ENCODE measurements around the gene GRM7. TPM values are rescaled to one million over a fixed set of nuclear protein-coding genes. Genes with fewer than 3 reads are reported as not detected.

GRM7 gene
- total and polyA plus RNA-seq, 5 experiments from 2014 or later, result not detected

DNA sequence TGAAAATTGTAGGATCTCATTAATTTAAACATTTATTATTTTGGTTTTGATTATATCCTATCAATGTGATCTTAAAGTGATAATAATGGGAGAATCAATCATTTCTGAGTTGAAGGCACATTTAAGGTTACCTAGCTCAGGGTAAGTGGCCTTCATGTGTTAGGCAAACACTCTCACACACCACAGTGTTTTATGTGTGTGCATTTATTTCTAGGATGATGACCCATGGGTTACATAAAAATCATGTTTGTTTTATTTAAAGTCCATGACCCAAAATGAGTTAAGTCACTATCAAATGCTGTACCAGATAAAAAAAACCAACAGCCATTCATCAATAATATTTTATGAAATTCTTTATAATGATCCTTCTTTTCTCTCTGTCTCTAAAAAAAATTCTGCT, 520.8 kb downstream of the GRM7 start:
- DNase-seq (no peak), ATAC-seq (no peak)
- POLR2A ChIA-PET, result no interaction called here
- H3K27ac Mint-ChIP-seq, result no peak overlapping the region
- H3K4me3 Mint-ChIP-seq, result no peak overlapping the region
- H3K27me3 Mint-ChIP-seq, result no peaks in the 10 kb centered on the region
- H3K9me3 Mint-ChIP-seq, result peaks cover 0 to 4% (median 0%) of the 10 kb centered on the region in 9 donors
- no peaks in the 10 kb centered on the region for H3K36me3 Mint-ChIP-seq
- no peaks in the 10 kb centered on the region for H3K4me1 Mint-ChIP-seq

- no peaks in the 10 kb centered on the region for H3K36me3 Mint-ChIP-seq
Measured at GRCh38 chr3:7382293-7383010, 521.5 kb downstream of the GRM7 start.

GRCh38 chr3:7385635-7386034, 524.7 kb downstream of the GRM7 start:
- H3K27ac Mint-ChIP-seq, result no peak overlapping the region
- no peaks in the 10 kb centered on the region for H3K36me3 Mint-ChIP-seq
- H3K4me1 Mint-ChIP-seq, result no peaks in the 10 kb centered on the region
- H3K27me3 Mint-ChIP-seq, result no peaks in the 10 kb centered on the region
- peaks cover 0 to 4% (median 0%) of the 10 kb centered on the region in 9 donors for H3K9me3 Mint-ChIP-seq
- no peak for DNase-seq
- H3K4me3 Mint-ChIP-seq, result no peak overlapping the region
- no peak for ATAC-seq
- POLR2A ChIA-PET, result no interaction called here

More at GRCh38 chr3:7382293-7383010, 521.5 kb downstream of the GRM7 start:
- no peak overlapping the region for H3K4me3 Mint-ChIP-seq
- no peak overlapping the region for H3K27ac Mint-ChIP-seq
- DNase-seq, result no peak
- H3K4me1 Mint-ChIP-seq, result no peaks in the 10 kb centered on the region
- ATAC-seq, result no peak
- H3K9me3 Mint-ChIP-seq, result peaks cover 0 to 4% (median 0%) of the 10 kb centered on the region in 9 donors
- POLR2A ChIA-PET, result no interaction called here
- H3K27me3 Mint-ChIP-seq, result no peaks in the 10 kb centered on the region

DNA sequence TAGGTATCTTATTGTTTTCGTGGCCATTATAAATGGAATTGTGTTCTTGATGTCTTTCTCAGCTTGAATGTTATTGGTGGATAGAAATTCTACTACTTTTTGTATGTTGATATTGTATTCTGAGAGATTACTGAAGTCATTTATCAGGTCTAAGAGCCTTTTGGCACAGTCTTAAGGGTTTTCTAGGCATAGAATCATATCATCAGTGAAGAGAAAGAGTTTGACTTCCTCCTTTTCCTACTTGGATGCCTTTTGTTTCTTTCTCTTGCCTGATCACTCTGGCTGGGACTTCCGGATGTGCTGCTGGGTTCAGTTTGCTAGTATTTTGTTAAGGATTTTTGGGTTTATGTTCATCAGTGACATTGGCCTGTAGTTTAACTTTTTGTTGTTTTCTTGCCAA, 527.1 kb downstream of the GRM7 start:
- Mint-ChIP-seq H3K9me3 (peaks cover 0 to 8% (median 0%) of the 10 kb centered on the region in 9 donors), H3K4me1 (no peaks in the 10 kb centered on the region), H3K4me3 (no peak overlapping the region), H3K36me3 (no peaks in the 10 kb centered on the region), H3K27ac (no peak overlapping the region), H3K27me3 (peaks cover 0 to 5% (median 0%) of the 10 kb centered on the region in 5 donors)
- ATAC-seq (no peak), DNase-seq (no peak)
- POLR2A ChIA-PET, result no interaction called here

GRCh38 chr3:7392206-7392605, 531.3 kb downstream of the GRM7 start:
- H3K27ac Mint-ChIP-seq, result no peak overlapping the region
- POLR2A ChIA-PET, result no interaction called here
- H3K4me1 Mint-ChIP-seq, result peaks cover 0 to 1% (median 0%) of the 10 kb centered on the region in 4 donors
- H3K4me3 Mint-ChIP-seq, result no peak overlapping the region
- peaks cover 0 to 9% (median 0%) of the 10 kb centered on the region in 5 donors for H3K27me3 Mint-ChIP-seq
- ATAC-seq, result no peak
- H3K36me3 Mint-ChIP-seq, result no peaks in the 10 kb centered on the region
- peaks cover 0 to 14% (median 4%) of the 10 kb centered on the region in 9 donors for H3K9me3 Mint-ChIP-seq
- no peak for DNase-seq

- no peak for DNase-seq
- Mint-ChIP-seq H3K4me1 (peaks cover 0 to 1% (median 0%) of the 10 kb centered on the region in 4 donors), H3K27me3 (peaks cover 0 to 9% (median 0%) of the 10 kb centered on the region in 5 donors)
Measured at GRCh38 chr3:7393944-7394605, 533.2 kb downstream of the GRM7 start.

GRCh38 chr3:7396534-7396933, 535.6 kb downstream of the GRM7 start:
- peaks cover 0 to 1% (median 0%) of the 10 kb centered on the region in 4 donors for H3K4me1 Mint-ChIP-seq
- H3K4me3 Mint-ChIP-seq, result no peak overlapping the region
- ATAC-seq (no peak), DNase-seq (no peak)
- H3K27me3 Mint-ChIP-seq, result peaks cover 0 to 5% (median 0%) of the 10 kb centered on the region in 5 donors
- H3K27ac Mint-ChIP-seq, result no peak overlapping the region
- peaks cover 0 to 14% (median 4%) of the 10 kb centered on the region in 9 donors for H3K9me3 Mint-ChIP-seq
- POLR2A ChIA-PET, result no interaction called here
- no peaks in the 10 kb centered on the region for H3K36me3 Mint-ChIP-seq

More at GRCh38 chr3:7393944-7394605, 533.2 kb downstream of the GRM7 start:
- no peak for ATAC-seq
- Mint-ChIP-seq H3K36me3 (no peaks in the 10 kb centered on the region), H3K27ac (no peak overlapping the region), H3K4me3 (no peak overlapping the region), H3K9me3 (peaks cover 0 to 14% (median 4%) of the 10 kb centered on the region in 9 donors)
- POLR2A ChIA-PET, result no interaction called here

DNA sequence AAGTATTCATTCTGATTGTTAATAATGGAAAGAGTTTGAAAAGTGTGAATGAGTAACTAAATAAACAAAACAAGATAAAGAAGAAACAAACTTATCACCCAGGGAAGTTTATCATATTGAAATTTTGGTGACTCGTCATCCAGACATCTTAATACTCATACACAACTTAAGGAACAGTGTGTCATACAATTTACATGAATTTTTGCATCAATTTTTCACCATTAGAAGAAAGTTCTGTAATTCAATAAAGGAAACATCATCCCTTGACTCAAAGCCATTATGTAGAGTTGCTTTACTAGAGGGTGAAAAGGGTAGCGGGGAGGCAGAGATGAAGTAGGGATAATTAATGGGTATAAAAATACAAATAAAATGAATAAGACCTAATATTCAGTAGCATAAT, 536.2 kb downstream of the GRM7 start:
- no peak overlapping the region for H3K27ac Mint-ChIP-seq
- H3K36me3 Mint-ChIP-seq, result no peaks in the 10 kb centered on the region
- peaks cover 0 to 5% (median 0%) of the 10 kb centered on the region in 5 donors for H3K27me3 Mint-ChIP-seq
- POLR2A ChIA-PET, result no interaction called here
- H3K4me3 Mint-ChIP-seq, result no peak overlapping the region
- ATAC-seq (no peak), DNase-seq (no peak)
- H3K9me3 Mint-ChIP-seq, result peaks cover 0 to 14% (median 4%) of the 10 kb centered on the region in 9 donors
- H3K4me1 Mint-ChIP-seq, result peaks cover 0 to 1% (median 0%) of the 10 kb centered on the region in 4 donors

DNA sequence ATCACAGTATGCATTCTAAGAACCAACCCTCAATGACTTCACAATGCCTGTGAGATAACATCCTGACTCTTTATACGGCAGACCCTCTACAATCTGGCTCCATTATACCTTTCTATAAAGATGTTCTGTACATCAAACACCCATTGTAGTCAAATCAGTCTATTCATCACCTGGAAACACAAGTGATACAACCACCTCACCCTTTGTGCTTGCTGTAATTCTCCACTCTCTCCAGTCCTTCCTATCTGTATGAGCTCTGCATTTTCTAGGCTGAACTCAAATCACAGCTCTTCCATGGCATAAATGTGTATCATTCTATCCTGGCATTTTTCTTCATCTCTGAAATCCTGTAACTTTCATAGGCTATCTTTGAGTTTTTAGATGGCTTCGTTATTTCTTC, 539.4 kb downstream of the GRM7 start:
- Mint-ChIP-seq H3K36me3 (no peaks in the 10 kb centered on the region), H3K27me3 (no peaks in the 10 kb centered on the region), H3K27ac (no peak overlapping the region), H3K9me3 (peaks cover 0 to 6% (median 0%) of the 10 kb centered on the region in 9 donors), H3K4me1 (no peaks in the 10 kb centered on the region), H3K4me3 (no peak overlapping the region)
- no peak for ATAC-seq
- no peak for DNase-seq
- POLR2A ChIA-PET, result no interaction called here

GRCh38 chr3:7401418-7401817, 540.5 kb downstream of the GRM7 start:
- H3K4me3 Mint-ChIP-seq, result no peak overlapping the region
- ATAC-seq (no peak), DNase-seq (no peak)
- no peaks in the 10 kb centered on the region for H3K36me3 Mint-ChIP-seq
- peaks cover 0 to 3% (median 0%) of the 10 kb centered on the region in 9 donors for H3K9me3 Mint-ChIP-seq
- no peaks in the 10 kb centered on the region for H3K4me1 Mint-ChIP-seq
- POLR2A ChIA-PET, result no interaction called here
- H3K27me3 Mint-ChIP-seq, result no peaks in the 10 kb centered on the region
- no peak overlapping the region for H3K27ac Mint-ChIP-seq

DNA sequence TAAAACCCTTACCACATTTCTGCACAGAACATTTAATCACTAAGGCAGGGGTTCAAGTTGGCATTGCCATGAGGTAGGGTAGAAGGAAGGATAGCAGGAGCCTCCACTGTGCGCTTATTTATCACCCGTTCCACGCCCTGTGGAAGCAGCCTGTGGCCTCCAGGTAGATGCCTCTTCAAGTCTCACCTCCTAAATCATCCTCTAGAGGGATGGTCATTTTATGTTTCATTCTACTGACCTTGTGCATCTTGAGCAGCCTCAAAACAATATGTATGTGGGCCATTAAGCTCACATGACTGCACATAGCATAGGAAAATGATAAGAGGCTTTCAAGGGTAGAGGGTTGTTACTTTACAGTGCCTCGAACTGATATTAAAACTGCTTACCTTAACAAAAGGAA, 546.2 kb downstream of the GRM7 start:
- Mint-ChIP-seq H3K9me3 (no peaks in the 10 kb centered on the region), H3K27me3 (peaks cover 0 to 6% (median 0%) of the 10 kb centered on the region in 5 donors), H3K4me1 (peaks cover 0 to 2% (median 0%) of the 10 kb centered on the region in 4 donors), H3K27ac (no peak overlapping the region), H3K4me3 (no peak overlapping the region), H3K36me3 (no peaks in the 10 kb centered on the region)
- no peak for ATAC-seq
- DNase-seq, result no peak
- POLR2A ChIA-PET, result no interaction called here

DNA sequence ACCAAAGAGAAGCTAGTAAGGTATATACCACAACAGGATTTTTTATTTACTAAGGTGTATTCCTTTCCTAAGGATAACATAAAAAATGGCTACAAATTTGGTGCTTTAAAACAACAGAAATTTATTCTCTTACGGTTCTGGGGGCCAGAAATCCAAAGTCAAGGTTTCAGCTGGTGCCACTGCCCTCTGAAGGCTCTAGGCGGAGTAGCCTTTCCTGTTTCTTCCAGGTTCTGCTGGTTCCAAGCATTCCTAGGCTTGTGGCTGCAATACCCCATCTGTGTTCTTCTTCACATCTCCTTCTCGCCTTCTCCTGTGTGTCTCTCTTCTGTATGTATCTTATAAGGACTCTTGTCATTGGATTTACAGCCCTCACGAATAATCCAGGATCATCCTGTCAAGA, 549.9 kb downstream of the GRM7 start:
- Mint-ChIP-seq H3K27me3 (peaks cover 0 to 8% (median 0%) of the 10 kb centered on the region in 5 donors), H3K27ac (no peak overlapping the region)

DNA sequence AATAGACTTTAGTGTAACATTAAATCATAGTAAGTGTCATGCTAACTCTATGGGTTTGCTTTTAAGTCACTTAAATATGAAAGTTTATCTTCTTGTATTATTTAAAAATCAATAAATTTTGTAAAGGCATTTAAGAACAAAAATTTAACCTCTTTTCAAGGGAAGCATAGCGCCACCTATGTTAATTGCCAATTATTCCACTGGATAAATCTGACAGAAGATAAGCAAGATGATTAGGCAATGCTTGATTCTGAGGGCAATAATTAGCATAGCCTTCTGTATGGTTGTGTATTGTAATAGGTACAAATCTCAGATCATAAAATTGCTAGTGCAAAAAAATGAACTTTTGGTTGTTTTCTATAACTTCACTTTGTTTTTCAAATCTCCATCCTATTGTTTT, 560.1 kb downstream of the GRM7 start:
- Mint-ChIP-seq H3K36me3 (no peaks in the 10 kb centered on the region), H3K27me3 (no peaks in the 10 kb centered on the region), H3K4me3 (no peak overlapping the region), H3K4me1 (no peaks in the 10 kb centered on the region), H3K9me3 (peaks cover 0 to 2% (median 0%) of the 10 kb centered on the region in 9 donors), H3K27ac (no peak overlapping the region)
- ATAC-seq, result no peak
- no peak for DNase-seq
- POLR2A ChIA-PET, result no interaction called here

More for the DNA sequence above, 549.9 kb downstream of the GRM7 start:
- no peak for ATAC-seq
- POLR2A ChIA-PET, result no interaction called here
- H3K36me3 Mint-ChIP-seq, result no peaks in the 10 kb centered on the region
- DNase-seq, result no peak
- peaks cover 0 to 2% (median 0%) of the 10 kb centered on the region in 9 donors for H3K9me3 Mint-ChIP-seq
- no peak overlapping the region for H3K4me3 Mint-ChIP-seq
- H3K4me1 Mint-ChIP-seq, result peaks cover 0 to 2% (median 0%) of the 10 kb centered on the region in 4 donors

All from naive thymus-derived CD8-positive, alpha-beta T cell (primary cell).